NOMO-1 treated with dmso at 0.1 percent for 144 hours (cell line): ENCODE measurements around the gene STPG4.

Experiments used
- DNase-seq: peaks from one replicate; lab custom pipeline; 2025; ENCODE audit not compliant: unreplicated experiment; lab: John Stamatoyannopoulos, UW

STPG4 gene

GRCh38 chr2:47091118-47091517 is 64.0 kb downstream of the STPG4 start:
- no peak for DNase-seq

GRCh38 chr2:47089083-47089464 is 66.0 kb downstream of the STPG4 start:
- no peak for DNase-seq

- DNase-seq: no peak
Measured at GRCh38 chr2:47088371-47089082, 66.6 kb downstream of the STPG4 start.

GRCh38 chr2:47087051-47087450 is 68.1 kb downstream of the STPG4 start:
- no peak for DNase-seq

GRCh38 chr2:47086571-47086970 is 68.5 kb downstream of the STPG4 start:
- no peak for DNase-seq

- no peak for DNase-seq
Measured at GRCh38 chr2:47086054-47086471, 69.0 kb downstream of the STPG4 start.

GRCh38 chr2:47083886-47084687 is 71.0 kb downstream of the STPG4 start:
- no peak for DNase-seq

GRCh38 chr2:47083485-47083884 is 71.6 kb downstream of the STPG4 start:
- no peak for DNase-seq

GRCh38 chr2:47083005-47083404 is 72.1 kb downstream of the STPG4 start:
- DNase-seq: no peak

GRCh38 chr2:47080888-47081301 is 74.2 kb downstream of the STPG4 start:
- DNase-seq: no peak

GRCh38 chr2:47079515-47080412 is 75.3 kb downstream of the STPG4 start:
- DNase-seq: no peak

- no peak for DNase-seq
Measured at GRCh38 chr2:47078541-47079482, 76.3 kb downstream of the STPG4 start.

- DNase-seq: no peak
Measured at GRCh38 chr2:47077442-47078117, 77.5 kb downstream of the STPG4 start.

GRCh38 chr2:47076586-47077441 is 78.3 kb downstream of the STPG4 start:
- no peak for DNase-seq

GRCh38 chr2:47076126-47076506 is 79.0 kb downstream of the STPG4 start:
- DNase-seq: no peak

GRCh38 chr2:47075361-47076125 is 79.6 kb downstream of the STPG4 start:
- no peak for DNase-seq

GRCh38 chr2:47074691-47075090 is 80.4 kb downstream of the STPG4 start:
- DNase-seq: no peak

- no peak for DNase-seq
Measured at GRCh38 chr2:47073641-47074040, 81.5 kb downstream of the STPG4 start.
